Activated B cell treated with CpG ODN at 0.5 μM for 24 hours (primary cell): ENCODE measurements around the gene PALM. TPM values are rescaled to one million over a fixed set of nuclear protein-coding genes. Genes with fewer than 3 reads are reported as not detected.
A peak's percentile ranks its signal among the peaks of the same experiment; 100 is the strongest.

Experiments
- ATAC-seq: fragments of 200-7000 bp; cut with Tn5 transposase; one replicate; pipeline ENCODE4 v1.10.0; 2021; ENCODE audit warnings: low read depth, mild to moderate bottlenecking, moderate library complexity
- CTCF ChIA-PET: fragments of 350-600 bp; sonication (Branson Sonifier 250); formaldehyde crosslinking; loops from one replicate; lab custom pipeline; 2021; ENCODE audit warnings: antibody characterized with exemption; lab: Charles Lee
- POLR2A ChIA-PET: fragments of 350-600 bp; sonication (Branson Sonifier 250); formaldehyde crosslinking; loops from one replicate; lab custom pipeline; 2021; ENCODE audit warnings: antibody characterized with exemption; lab: Charles Lee
- DNase-seq: peaks from one replicate; pipeline ENCODE4 v3.0.0; 2022
- H3K27ac Mint-ChIP-seq: one replicate; pipeline ENCODE4 v1.8.0; 2020; ENCODE audit warnings: mixed read lengths
- H3K27me3 Mint-ChIP-seq: one replicate; pipeline ENCODE4 v1.8.0; 2021; ENCODE audit warnings: mixed read lengths
- H3K36me3 Mint-ChIP-seq: one replicate; pipeline ENCODE4 v1.8.0; 2021; ENCODE audit warnings: low read depth, mixed read lengths
- H3K4me1 Mint-ChIP-seq: one replicate; pipeline ENCODE4 v1.8.0; 2021; ENCODE audit warnings: mixed read lengths
- H3K4me3 Mint-ChIP-seq: one replicate; pipeline ENCODE4 v1.8.0; 2020; ENCODE audit warnings: mild to moderate bottlenecking, mixed read lengths
- H3K9me3 Mint-ChIP-seq: one replicate; pipeline ENCODE4 v1.8.0; 2020; ENCODE audit warnings: mixed read lengths
- intact Hi-C: fragments of 100-400 bp; cut with micrococcal nuclease; formaldehyde crosslinking; loops from one replicate; pipeline ENCODE4 v1.15.1; 2024
- total RNA-seq: library from RNA; stranded (reverse); gene quantifications from 2 replicates; pipeline ENCODE4 v1.2.3, GENCODE V29; 2022
- TF ChIP-seq, protein P1 (sequence below): fragments of 200-600 bp; IDR thresholded peaks from one replicate; pipeline ENCODE4 v1.8.0; 2022; ENCODE audit warnings: antibody characterized with exemption, mild to moderate bottlenecking

The PALM gene
- total RNA-seq, 1 donor from 2014 or later = not detected

DNA sequence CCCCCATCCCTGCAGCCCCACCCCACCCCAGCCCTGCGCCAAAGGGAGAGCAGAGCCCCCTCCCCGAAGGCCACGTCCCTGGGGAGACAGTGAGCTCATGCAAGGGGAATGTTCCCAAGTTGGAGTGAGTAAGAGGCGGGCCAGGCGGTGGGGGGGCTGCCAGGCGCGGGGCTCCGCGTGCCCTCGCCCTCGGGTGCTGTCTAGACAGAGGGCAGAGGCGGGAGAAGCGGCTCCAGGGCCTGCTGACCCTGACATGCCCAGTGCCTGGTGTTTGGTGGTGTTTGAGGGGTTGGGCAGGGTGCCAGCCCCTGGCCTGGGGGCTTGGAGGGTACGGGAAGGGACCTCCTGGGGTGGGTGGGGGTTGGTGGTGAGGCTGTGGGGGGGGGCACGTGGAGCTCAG lies 31.5 kb upstream of the PALM start:
- Mint-ChIP-seq H3K27ac (no peak overlapping the region), H3K27me3 (peaks cover 16% of the 10 kb centered on the region), H3K9me3 (no peaks in the 10 kb centered on the region), H3K36me3 (peaks cover 1% of the 10 kb centered on the region), H3K4me3 (no peak overlapping the region), H3K4me1 (peaks cover 16% of the 10 kb centered on the region)
- ChIA-PET POLR2A (no interaction called here), CTCF (interaction anchor here (1.4 kb wide), 1 partner anchor 57 kb away, joined by 4 read pairs; no protein-coding TSS in a partner anchor)
- DNase-seq (no peak), ATAC-seq (no peak)
- intact Hi-C loops = no loop called here
- TF ChIP-seq, protein P1, sequence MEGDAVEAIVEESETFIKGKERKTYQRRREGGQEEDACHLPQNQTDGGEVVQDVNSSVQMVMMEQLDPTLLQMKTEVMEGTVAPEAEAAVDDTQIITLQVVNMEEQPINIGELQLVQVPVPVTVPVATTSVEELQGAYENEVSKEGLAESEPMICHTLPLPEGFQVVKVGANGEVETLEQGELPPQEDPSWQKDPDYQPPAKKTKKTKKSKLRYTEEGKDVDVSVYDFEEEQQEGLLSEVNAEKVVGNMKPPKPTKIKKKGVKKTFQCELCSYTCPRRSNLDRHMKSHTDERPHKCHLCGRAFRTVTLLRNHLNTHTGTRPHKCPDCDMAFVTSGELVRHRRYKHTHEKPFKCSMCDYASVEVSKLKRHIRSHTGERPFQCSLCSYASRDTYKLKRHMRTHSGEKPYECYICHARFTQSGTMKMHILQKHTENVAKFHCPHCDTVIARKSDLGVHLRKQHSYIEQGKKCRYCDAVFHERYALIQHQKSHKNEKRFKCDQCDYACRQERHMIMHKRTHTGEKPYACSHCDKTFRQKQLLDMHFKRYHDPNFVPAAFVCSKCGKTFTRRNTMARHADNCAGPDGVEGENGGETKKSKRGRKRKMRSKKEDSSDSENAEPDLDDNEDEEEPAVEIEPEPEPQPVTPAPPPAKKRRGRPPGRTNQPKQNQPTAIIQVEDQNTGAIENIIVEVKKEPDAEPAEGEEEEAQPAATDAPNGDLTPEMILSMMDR = no peak

DNA sequence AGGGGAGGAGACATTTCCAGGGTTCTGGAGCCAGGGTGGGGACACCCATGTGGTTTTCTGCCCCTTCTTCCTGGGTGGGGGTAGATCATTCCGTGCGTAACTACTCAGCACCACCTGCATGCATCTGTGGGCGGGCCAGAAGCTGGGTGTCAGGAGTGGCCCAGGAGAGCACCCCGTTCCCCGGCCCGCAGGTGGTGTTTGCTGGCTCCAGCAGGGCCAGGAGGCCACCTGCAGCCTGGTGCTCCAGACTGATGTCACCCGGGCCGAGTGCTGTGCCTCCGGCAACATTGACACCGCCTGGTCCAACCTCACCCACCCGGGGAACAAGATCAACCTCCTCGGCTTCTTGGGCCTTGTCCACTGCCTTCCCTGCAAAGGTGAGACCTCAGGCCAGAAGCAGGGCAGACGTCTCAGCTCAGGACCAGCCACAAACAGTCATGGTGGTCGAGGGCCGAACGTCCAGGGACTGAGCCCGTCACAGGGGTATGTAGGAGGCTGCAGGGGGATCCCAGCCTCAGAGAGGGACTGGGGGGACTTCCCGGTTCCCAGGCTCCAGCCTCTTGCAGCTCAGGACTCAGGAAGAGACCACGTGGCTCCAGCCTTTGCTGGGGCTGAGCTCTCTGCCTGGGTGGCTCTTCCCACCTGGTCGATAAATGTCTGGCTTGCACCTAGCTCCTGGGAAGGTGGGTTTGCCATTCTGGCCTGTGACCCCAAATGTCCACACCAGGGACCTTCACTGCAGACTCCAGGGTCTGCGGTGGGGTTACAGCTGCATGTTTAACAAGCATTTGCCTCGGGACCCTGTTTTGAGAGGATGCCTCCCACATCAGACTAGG lies 30.9 kb upstream of the PALM start:
- peaks cover 1% of the 10 kb centered on the region for H3K36me3 Mint-ChIP-seq
- POLR2A ChIA-PET = interaction anchor here (0.7 to 3.3 kb wide), 3 partner anchors 11 to 18 kb away, joined by 7 to 29 read pairs (median 7); partner anchors contain the start of genes PRSS57 and RNF126

DNA sequence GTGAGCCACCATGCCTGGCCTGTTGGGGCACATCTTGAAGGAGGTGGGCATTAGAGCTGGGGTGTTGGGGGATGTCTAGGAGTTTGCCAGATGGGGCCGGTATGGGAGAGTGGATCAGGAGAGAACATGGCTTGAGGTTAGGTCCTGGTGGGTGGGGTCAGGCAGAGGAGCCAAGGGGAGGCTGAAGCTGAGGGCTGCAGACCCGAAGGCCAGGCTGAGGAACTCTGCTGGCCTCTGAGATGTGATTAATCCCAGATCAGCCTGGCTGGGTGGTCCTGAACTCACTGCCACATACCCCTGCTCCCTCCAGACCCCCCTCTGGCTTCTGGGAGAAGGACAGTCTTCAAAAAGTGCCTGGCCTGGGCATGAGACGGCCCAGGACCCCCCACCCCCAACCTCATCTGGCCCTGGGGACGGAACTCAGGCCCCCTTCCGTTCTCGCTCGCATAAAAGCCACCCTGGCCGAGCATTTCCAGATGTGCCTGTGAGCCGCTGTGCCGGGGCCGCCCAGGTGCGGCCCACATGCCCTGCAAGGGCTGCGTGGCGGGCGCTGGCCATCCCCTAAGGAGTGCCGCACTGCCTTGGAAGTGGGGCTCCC lies 29.8 kb upstream of the PALM start:
- ChIA-PET POLR2A (interaction anchor here (0.6 to 3.3 kb wide), 4 partner anchors 16 to 227 kb away, joined by 3 to 29 read pairs (median 6); partner anchors contain the start of genes POLRMT, PTBP1 and RNF126), CTCF (interaction anchor here (1.5 to 1.8 kb wide), 2 partner anchors 9 to 15 kb away, joined by 4 to 11 read pairs; partner anchors contain the start of gene RNF126)
- H3K9me3 Mint-ChIP-seq = no peaks in the 10 kb centered on the region
- H3K4me3 Mint-ChIP-seq = peak overlapping the region; percentile 75
- intact Hi-C loops = no loop called here
- no peak overlapping the region for H3K27ac Mint-ChIP-seq
- peaks cover 16% of the 10 kb centered on the region for H3K4me1 Mint-ChIP-seq
- no peak for ATAC-seq
- TF ChIP-seq, protein P1 = no peak
- H3K27me3 Mint-ChIP-seq = peaks cover 12% of the 10 kb centered on the region
- no peak for DNase-seq
- H3K36me3 Mint-ChIP-seq = peaks cover 1% of the 10 kb centered on the region

More for the DNA sequence above, 30.9 kb upstream of the PALM start:
- TF ChIP-seq, protein P1 = no peak
- no peak for ATAC-seq
- peaks cover 16% of the 10 kb centered on the region for H3K27me3 Mint-ChIP-seq
- H3K4me3 Mint-ChIP-seq = no peak overlapping the region
- no peak overlapping the region for H3K27ac Mint-ChIP-seq
- no peaks in the 10 kb centered on the region for H3K9me3 Mint-ChIP-seq
- intact Hi-C loops = no loop called here
- CTCF ChIA-PET = interaction anchor here (1.4 kb wide), 1 partner anchor 56 kb away, joined by 4 read pairs; no protein-coding TSS in a partner anchor
- no peak for DNase-seq
- H3K4me1 Mint-ChIP-seq = peaks cover 16% of the 10 kb centered on the region

DNA sequence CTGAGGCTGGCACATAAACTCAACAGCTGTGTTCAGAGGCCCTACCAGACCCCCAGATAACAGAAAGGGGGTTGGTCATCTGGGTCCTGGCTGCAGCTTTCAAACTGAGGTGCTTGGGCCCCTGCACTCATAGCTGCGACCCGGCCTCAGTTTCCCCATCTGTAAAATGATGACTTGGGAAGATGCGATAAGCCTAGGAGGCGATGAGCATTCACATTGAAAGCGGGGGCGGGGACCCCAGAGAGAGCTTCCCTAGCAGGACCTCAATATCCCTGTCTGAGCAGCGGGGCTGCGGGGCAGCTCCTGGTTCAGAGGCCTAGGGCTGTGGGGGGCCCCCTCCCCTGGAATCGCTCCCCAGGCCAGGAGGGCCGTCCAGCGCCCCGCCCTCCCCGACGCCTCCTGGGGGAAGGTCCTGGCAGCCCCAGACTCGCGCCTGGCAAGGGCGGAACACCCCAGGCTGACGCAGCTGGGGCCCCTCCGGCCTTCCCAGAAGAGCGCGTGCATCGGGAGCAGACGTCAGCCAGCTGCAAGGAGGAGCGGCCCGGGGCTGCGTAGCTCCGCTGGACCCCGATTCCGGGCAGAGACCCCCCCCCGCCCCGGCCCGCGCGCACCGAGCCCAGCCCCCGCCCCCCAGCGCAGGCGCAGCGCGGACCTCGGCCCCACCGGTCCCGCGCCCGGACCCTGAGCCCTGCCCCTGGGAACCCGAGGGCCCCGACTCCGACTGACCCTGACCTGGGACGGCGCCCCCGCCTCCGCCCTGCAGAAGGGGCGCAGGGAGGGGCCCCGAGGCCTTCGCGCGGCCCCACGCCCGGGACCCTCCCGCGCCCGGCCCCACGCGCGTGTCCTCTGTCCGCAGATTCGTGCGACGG lies 29.1 kb upstream of the PALM start:
- ATAC-seq = no peak
- TF ChIP-seq, protein P1 = no peak
- ChIA-PET CTCF (interaction anchor here (1.3 to 1.8 kb wide), 4 partner anchors 9 to 54 kb away, joined by 3 to 11 read pairs (median 4); partner anchors contain the start of gene RNF126), POLR2A (interaction anchor here (0.6 to 3.3 kb wide), 6 partner anchors 11 to 226 kb away, joined by 3 to 29 read pairs (median 6); partner anchors contain the start of genes POLRMT, PTBP1 and RNF126)
- Mint-ChIP-seq H3K27me3 (peaks cover 11% of the 10 kb centered on the region), H3K4me1 (peaks cover 16% of the 10 kb centered on the region), H3K9me3 (no peaks in the 10 kb centered on the region), H3K4me3 (peak overlapping the region; percentile 75), H3K36me3 (peaks cover 1% of the 10 kb centered on the region), H3K27ac (no peak overlapping the region)
- peak; percentile 37 for DNase-seq
- intact Hi-C loops = loop anchor here (1.0 to 10.0 kb wide), 7 partner anchors 16 to 725 kb away; partner anchors contain the start of genes BSG, DAZAP1, GAMT and POLRMT
